Activated naive CD8-positive, alpha-beta T cell treated with anti-CD3 and anti-CD28 coated beads, Interleukin-2, amount 50 U/mL, for 24 hours (primary cell): ENCODE results near the gene EEF1AKMT4.

Experiments
- ATAC-seq: fragments of 150-1000 bp; cut with Tn5 transposase; one replicate; pipeline ENCODE4 v1.10.0; 2021
- DNase-seq: peaks from one replicate; pipeline ENCODE4 v3.0.0; 2021
- H3K27ac Mint-ChIP-seq: one replicate; pipeline ENCODE4 v1.8.0; 2021; ENCODE audit warnings: mild to moderate bottlenecking, mixed read lengths
- H3K27me3 Mint-ChIP-seq: one replicate; pipeline ENCODE4 v1.8.0; 2021; ENCODE audit warnings: mixed read lengths
- H3K36me3 Mint-ChIP-seq: one replicate; pipeline ENCODE4 v1.8.0; 2021; ENCODE audit warnings: low read depth, mixed read lengths
- H3K4me1 Mint-ChIP-seq: one replicate; pipeline ENCODE4 v1.8.0; 2021; ENCODE audit warnings: mixed read lengths
- H3K4me3 Mint-ChIP-seq: one replicate; pipeline ENCODE4 v1.8.0; 2021; ENCODE audit warnings: mild to moderate bottlenecking, moderate library complexity, mixed read lengths
- H3K9me3 Mint-ChIP-seq: one replicate; pipeline ENCODE4 v1.8.0; 2021; ENCODE audit warnings: mixed read lengths

EEF1AKMT4 gene

GRCh38 chr3:184291044-184291737 lies 41.7 kb downstream of the EEF1AKMT4 start:
- Mint-ChIP-seq H3K27me3 (peaks cover 7% of the 10 kb centered on the region), H3K4me1 (no peaks in the 10 kb centered on the region), H3K9me3 (no peaks in the 10 kb centered on the region), H3K27ac (no peak overlapping the region), H3K4me3 (no peak overlapping the region), H3K36me3 (no peaks in the 10 kb centered on the region)
- ATAC-seq (no peak), DNase-seq (no peak)

- Mint-ChIP-seq H3K27ac (no peak overlapping the region), H3K4me3 (no peak overlapping the region), H3K4me1 (no peaks in the 10 kb centered on the region), H3K9me3 (no peaks in the 10 kb centered on the region), H3K36me3 (no peaks in the 10 kb centered on the region), H3K27me3 (peaks cover 6% of the 10 kb centered on the region)
- DNase-seq (no peak), ATAC-seq (no peak)
Observed at GRCh38 chr3:184291738-184292445, 42.4 kb downstream of the EEF1AKMT4 start.

GRCh38 chr3:184295771-184296170 lies 46.3 kb downstream of the EEF1AKMT4 start:
- Mint-ChIP-seq H3K9me3 (no peaks in the 10 kb centered on the region), H3K27me3 (no peaks in the 10 kb centered on the region), H3K4me1 (peaks cover 18% of the 10 kb centered on the region), H3K36me3 (peaks cover 14% of the 10 kb centered on the region), H3K27ac (no peak overlapping the region), H3K4me3 (no peak overlapping the region)
- DNase-seq (no peak), ATAC-seq (no peak)

GRCh38 chr3:184296616-184297015 lies 47.1 kb downstream of the EEF1AKMT4 start:
- Mint-ChIP-seq H3K27me3 (no peaks in the 10 kb centered on the region), H3K27ac (no peak overlapping the region), H3K4me1 (peaks cover 23% of the 10 kb centered on the region), H3K4me3 (no peak overlapping the region), H3K36me3 (peaks cover 21% of the 10 kb centered on the region), H3K9me3 (no peaks in the 10 kb centered on the region)
- DNase-seq (no peak), ATAC-seq (no peak)

GRCh38 chr3:184298759-184299487 lies 49.5 kb downstream of the EEF1AKMT4 start, which contains the start of gene PSMD2:
Gene PSMD2 (plus strand): TSS chr3:184299241. CDS start chr3:184299267, 26 bp downstream.
- peak; percentile 98 for DNase-seq
- H3K27ac Mint-ChIP-seq = peak within 1 kb of the TSS; percentile 90
- H3K9me3 Mint-ChIP-seq = no peaks in the 10 kb centered on the region
- peaks cover 38% of the 10 kb centered on the region for H3K36me3 Mint-ChIP-seq
- ATAC-seq = peak; percentile 96
- H3K4me3 Mint-ChIP-seq = peak within 1 kb of the TSS; percentile 98
- H3K4me1 Mint-ChIP-seq = peaks cover 25% of the 10 kb centered on the region
- H3K27me3 Mint-ChIP-seq = no peaks in the 10 kb centered on the region

- peak overlapping the region; percentile 98 for H3K4me3 Mint-ChIP-seq
- DNase-seq (no peak), ATAC-seq (no peak)
- peak overlapping the region; percentile 90 for H3K27ac Mint-ChIP-seq
- no peaks in the 10 kb centered on the region for H3K9me3 Mint-ChIP-seq
- peaks cover 42% of the 10 kb centered on the region for H3K36me3 Mint-ChIP-seq
- peaks cover 25% of the 10 kb centered on the region for H3K4me1 Mint-ChIP-seq
- no peaks in the 10 kb centered on the region for H3K27me3 Mint-ChIP-seq
Observed at GRCh38 chr3:184299488-184300377, 50.3 kb downstream of the EEF1AKMT4 start.

- Mint-ChIP-seq H3K36me3 (peaks cover 45% of the 10 kb centered on the region), H3K27me3 (no peaks in the 10 kb centered on the region), H3K9me3 (no peaks in the 10 kb centered on the region), H3K27ac (peak overlapping the region; percentile 90), H3K4me3 (peak overlapping the region; percentile 98), H3K4me1 (peaks cover 25% of the 10 kb centered on the region)
- DNase-seq (no peak), ATAC-seq (no peak)
Observed at GRCh38 chr3:184300378-184300720, 50.9 kb downstream of the EEF1AKMT4 start.

GRCh38 chr3:184305577-184305976 lies 56.1 kb downstream of the EEF1AKMT4 start:
- Mint-ChIP-seq H3K9me3 (no peaks in the 10 kb centered on the region), H3K36me3 (peaks cover 73% of the 10 kb centered on the region), H3K27ac (no peak overlapping the region), H3K4me1 (peaks cover 13% of the 10 kb centered on the region), H3K27me3 (no peaks in the 10 kb centered on the region), H3K4me3 (no peak overlapping the region)
- DNase-seq (no peak), ATAC-seq (peak; percentile 53)

- ATAC-seq (no peak), DNase-seq (no peak)
- Mint-ChIP-seq H3K27me3 (no peaks in the 10 kb centered on the region), H3K4me3 (no peak overlapping the region), H3K4me1 (peaks cover 8% of the 10 kb centered on the region), H3K36me3 (peaks cover 66% of the 10 kb centered on the region), H3K27ac (no peak overlapping the region), H3K9me3 (no peaks in the 10 kb centered on the region)
Observed at GRCh38 chr3:184306341-184306972, 57.0 kb downstream of the EEF1AKMT4 start.

- DNase-seq = no peak
- ATAC-seq = no peak
- Mint-ChIP-seq H3K4me1 (peaks cover 5% of the 10 kb centered on the region), H3K27me3 (no peaks in the 10 kb centered on the region), H3K27ac (no peak overlapping the region), H3K4me3 (no peak overlapping the region), H3K36me3 (peaks cover 55% of the 10 kb centered on the region), H3K9me3 (no peaks in the 10 kb centered on the region)
Observed at GRCh38 chr3:184307915-184308314, 58.4 kb downstream of the EEF1AKMT4 start.
